B cell (primary cell): Measurements from ENCODE around the gene NSUN6.

Experiments used
- CTCF ChIP-seq: fragments of 200-600 bp; IDR thresholded peaks from one replicate; pipeline ENCODE4 v1.8.0; 2022; ENCODE audit warnings: antibody characterized with exemption, mild to moderate bottlenecking
- EZH2 ChIP-seq: IDR thresholded peaks from 2 replicates; pipeline ENCODE4 v1.6.1; 2012; ENCODE audit warnings: borderline replicate concordance, low read depth, mild to moderate bottlenecking, moderate library complexity, low read length; ENCODE audit not compliant: insufficient read depth, poor library complexity, severe bottlenecking

GRCh38 chr10:18690541-18690940, 39.2 kb upstream of the NSUN6 start:
- TF ChIP-seq CTCF (no peak), EZH2 (no peak)
